GM12874 (cell line): ENCODE data around the gene SLC6A1.

Source experiments
- TF ChIP-seq, protein P1 (sequence below): IDR thresholded peaks from 2 replicates; pipeline ENCODE4 v1.5.1; 2011; ENCODE audit warnings: low read depth, mild to moderate bottlenecking, control low read depth, low read length, moderate library complexity; ENCODE audit not compliant: insufficient read depth

Gene SLC6A1

DNA sequence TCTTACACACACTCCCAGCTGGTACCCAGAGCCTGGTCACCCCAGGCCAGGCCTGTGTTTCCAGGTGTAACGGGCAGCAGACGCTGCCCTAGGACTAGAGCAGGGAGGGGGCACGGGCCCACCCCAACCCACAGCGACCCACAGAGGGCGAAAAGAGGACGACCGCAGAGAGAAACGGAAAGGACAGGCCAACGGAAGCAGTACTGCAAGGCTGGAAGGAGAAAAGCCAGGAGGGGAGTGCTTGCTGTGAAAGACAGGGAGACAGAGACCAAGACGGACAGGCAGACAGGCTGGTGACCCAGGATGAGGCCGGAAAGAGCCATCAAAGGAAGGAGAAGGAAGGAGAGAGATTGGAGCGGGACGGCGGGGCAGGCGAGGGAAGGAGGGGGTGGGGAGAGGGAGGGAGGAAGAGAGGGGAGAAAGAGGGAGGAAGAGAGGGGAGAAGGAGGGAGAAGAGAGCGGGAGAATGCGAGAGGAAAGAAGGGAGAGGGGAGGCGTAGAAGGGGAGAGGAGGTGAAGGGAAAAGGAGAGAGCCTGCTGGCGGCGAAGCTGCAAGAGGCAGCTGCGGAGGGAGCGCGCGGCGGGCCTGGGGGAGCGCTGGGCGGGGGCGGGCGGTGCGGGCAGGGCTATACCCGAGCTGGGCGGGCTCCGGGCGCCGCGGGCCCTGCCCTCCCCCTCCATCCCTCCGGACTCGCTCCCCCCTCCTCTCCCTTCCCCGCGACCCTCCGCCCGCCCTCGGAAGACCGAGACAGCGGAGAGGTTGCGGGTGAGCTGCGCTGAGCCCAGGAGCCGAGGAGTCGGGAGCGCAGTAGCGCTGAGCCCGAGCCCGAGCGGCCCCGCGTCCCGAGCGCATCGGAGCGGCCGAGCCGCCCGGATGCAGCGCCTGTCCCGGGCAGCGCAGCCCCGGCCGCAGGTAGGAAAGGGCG, at the start of gene SLC6A1:
TSS of gene SLC6A1 (plus strand) at position 732 of the 926 bp plus-strand sequence. CDS start 24,464 bp downstream, outside the sequence.
- TF ChIP-seq, protein P1, sequence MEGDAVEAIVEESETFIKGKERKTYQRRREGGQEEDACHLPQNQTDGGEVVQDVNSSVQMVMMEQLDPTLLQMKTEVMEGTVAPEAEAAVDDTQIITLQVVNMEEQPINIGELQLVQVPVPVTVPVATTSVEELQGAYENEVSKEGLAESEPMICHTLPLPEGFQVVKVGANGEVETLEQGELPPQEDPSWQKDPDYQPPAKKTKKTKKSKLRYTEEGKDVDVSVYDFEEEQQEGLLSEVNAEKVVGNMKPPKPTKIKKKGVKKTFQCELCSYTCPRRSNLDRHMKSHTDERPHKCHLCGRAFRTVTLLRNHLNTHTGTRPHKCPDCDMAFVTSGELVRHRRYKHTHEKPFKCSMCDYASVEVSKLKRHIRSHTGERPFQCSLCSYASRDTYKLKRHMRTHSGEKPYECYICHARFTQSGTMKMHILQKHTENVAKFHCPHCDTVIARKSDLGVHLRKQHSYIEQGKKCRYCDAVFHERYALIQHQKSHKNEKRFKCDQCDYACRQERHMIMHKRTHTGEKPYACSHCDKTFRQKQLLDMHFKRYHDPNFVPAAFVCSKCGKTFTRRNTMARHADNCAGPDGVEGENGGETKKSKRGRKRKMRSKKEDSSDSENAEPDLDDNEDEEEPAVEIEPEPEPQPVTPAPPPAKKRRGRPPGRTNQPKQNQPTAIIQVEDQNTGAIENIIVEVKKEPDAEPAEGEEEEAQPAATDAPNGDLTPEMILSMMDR = no peak

DNA sequence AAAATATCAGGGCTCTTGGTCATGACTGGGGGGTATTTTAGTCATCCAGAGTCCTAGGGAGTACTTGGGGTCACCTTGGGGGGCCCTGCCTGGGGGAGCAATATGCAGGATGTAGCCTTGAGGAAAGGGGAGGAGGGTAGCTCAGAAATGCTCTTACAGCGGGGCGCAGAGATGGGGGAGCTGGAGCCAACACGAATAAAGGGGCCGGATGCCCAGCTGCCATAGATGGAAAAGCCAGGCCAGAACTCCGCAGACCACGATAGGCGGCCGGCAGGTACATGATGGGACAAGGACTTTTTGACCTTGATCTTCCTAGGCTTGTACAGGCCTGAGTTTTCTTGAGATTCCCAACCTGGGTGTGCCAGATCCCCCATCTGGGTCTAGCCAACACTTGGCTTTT, 47.7 kb upstream of the SLC6A1 start:
- TF ChIP-seq, protein P1 = no peak

DNA sequence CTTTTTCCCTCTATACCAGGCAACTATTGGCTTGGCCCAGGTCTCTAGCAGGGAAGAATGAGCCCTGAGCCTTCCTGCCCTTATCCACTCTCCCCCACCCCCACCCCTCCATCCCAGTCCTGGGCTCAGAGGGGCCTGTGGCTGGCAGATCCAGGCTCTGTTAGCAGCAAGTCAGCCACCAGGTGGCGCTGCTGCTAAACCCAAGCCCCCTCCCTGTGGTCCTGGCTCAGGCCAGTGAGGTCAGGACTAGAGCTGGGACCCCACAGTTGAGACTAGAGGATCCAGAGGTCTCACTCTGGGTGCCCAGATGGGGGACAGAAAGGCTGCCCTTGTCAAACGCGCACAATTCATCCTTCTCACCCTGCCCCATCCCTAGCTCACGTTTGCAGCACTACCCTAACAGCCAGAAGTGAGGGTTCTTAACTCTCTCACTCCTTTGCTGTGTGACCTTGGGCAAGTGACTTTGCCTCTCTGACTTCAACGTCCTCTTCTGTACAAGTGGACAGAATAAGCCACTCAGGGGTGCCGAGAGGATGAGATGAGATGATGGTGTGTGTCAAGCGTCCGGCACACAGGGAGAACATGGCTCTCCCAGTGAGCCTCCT, 46.8 kb upstream of the SLC6A1 start:
- TF ChIP-seq, protein P1 = peak; percentile 83

DNA sequence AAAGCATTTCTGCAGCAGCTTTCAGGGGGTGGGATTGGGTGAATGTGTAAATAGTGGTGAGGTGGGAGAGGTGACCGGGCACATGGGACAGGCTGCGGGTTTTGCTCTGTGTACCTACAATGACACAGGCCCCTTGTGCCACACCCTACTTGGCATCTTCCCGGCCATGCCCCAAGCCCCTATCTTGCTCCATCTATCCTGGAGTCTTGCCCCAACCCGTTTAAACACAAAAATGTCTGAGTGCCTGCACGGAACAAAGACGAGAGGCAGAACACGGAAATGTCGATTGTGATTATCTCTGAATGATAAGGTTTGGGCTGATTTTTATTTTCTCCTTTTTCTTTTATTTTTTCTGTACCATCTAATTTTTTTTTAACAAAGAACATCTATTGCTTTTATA, 46.0 kb upstream of the SLC6A1 start:
- TF ChIP-seq, protein P1 = no peak

DNA sequence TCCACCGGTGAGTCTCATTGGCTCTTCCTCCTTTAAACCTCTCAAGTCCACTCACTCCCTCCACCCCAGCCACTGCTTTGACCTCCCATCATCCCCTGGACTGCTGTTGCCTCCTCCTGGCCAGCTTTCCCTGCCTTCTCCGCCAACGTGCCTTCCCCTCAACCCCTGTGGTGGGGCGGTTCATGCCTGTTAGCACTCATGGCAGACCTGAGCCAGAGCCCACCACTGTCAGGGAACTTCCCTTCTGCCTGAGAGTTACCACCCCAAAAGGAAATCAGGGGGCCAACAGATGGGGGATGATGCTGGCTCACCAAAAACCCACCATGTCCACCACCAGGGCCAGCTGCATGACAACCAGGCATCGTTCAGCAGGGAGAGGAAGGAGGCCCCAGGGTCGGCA, 44.2 kb upstream of the SLC6A1 start:
- TF ChIP-seq, protein P1 = no peak

DNA sequence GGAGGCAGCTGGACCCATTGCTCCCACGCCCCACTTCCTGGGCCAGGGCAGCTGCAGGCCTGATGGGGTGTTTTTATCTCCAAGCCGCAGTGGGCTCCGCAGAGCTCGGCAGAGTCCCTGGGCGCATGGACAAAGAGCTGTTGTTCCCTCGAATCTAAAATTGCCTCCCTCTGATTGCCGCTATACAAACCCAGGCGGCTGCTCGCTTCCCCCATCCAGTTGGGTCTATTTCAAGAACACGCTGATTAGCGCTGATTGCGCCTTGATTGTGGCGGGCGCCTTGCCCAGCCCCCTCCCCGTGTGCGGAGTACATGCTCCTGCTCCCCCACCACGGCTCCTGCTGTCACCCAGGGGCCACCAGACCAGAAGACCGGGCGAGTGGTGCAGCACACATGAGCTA, 43.4 kb upstream of the SLC6A1 start:
- TF ChIP-seq, protein P1 = no peak

DNA sequence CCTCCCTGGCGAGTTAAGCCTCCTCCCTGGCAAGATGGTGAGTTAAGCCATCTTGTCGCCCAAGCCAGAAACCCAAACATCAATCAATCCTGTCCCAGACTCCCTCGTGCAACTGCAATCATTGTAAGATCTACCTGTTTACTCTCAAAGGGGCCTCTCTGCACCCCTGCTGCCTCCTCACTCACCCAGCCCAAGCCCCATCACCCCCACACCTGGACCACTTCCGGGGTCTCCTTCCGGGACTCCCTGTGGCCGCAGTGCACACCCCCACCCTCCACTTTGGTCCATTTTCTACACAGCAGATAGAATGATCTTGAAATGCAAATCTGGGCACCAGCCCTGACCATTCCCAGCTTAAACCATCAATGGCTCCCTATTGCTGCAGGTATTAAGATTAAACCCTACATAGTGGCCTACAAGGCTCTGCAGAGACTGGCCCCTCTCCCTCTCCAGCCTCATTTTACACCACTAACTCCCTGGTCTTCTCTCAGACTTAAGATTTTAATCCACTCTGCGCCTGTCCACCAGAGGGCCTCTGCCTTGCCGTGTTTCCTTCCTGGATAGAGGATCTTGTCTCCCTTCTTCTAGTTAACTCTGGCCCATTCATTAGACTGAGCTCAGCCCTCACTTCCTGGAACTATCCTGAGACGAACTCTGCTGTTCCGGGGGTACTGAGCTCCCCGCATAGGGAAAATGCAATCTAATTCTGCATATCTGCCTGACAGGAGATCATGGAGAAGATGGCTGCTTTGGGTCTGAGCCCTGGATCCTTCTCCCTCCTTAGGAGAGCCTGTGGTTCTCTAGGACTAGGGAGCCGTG, 41.9 kb upstream of the SLC6A1 start:
- TF ChIP-seq, protein P1 = peak; percentile 49
